Uterus (tissue), 4 donors: ENCODE results near the gene PPP1R2B. TPM values are rescaled to one million over a fixed set of nuclear protein-coding genes. Genes with fewer than 3 reads are reported as not detected.

Experiments used
- DNase-seq, 2 donors: peaks; one replicate each; pipeline ENCODE4 v3.0.0-alpha.2; 2019 to 2020
- H3K27ac ChIP-seq, 2 donors: fragments of 200-600 bp; sonication (generic); 1 replicate in 1 of 2; 2 replicates in 1 of 2; pipeline ENCODE4 v1.5.1; 2016 to 2018
- H3K27me3 ChIP-seq, 2 donors: fragments of 200-600 bp; sonication (generic); one replicate each; pipeline ENCODE4 v1.5.1; 2018 to 2019; ENCODE audit warnings: control low read depth in 1 of 2
- H3K36me3 ChIP-seq, 2 donors: fragments of 200-600 bp; sonication (generic); one replicate each; pipeline ENCODE4 v1.5.1; 2019; ENCODE audit warnings: control low read depth in 1 of 2
- H3K4me1 ChIP-seq, 2 donors: fragments of 200-600 bp; sonication (generic); one replicate each; pipeline ENCODE4 v1.5.1; 2018 to 2019; ENCODE audit warnings: control low read depth in 1 of 2
- H3K4me3 ChIP-seq, 2 donors: fragments of 200-600 bp; sonication (generic); 1 replicate in 1 of 2; 2 replicates in 1 of 2; pipeline ENCODE4 v1.5.1; 2018 to 2019; ENCODE audit warnings: mild to moderate bottlenecking in 1 of 2
- H3K9me3 ChIP-seq, 2 donors: fragments of 200-600 bp; sonication (generic); one replicate each; pipeline ENCODE4 v1.5.1; 2019; ENCODE audit warnings: control low read depth in 1 of 2
- CTCF ChIP-seq, 4 experiments: fragments of 200-600 bp in 2 of 4; fragments of 450-650 bp in 2 of 4; sonication (generic) in 2 of 4; IDR thresholded peaks; one replicate each; pipeline ENCODE4 v1.5.1; 2016 to 2019; ENCODE audit warnings: antibody characterized with exemption in 4 of 4, mild to moderate bottlenecking in 2 of 4, moderate library complexity in 1 of 4
- POLR2A ChIP-seq, 2 donors: fragments of 450-650 bp; IDR thresholded peaks; one replicate each; pipeline ENCODE4 v1.6.1; 2016; ENCODE audit warnings: antibody characterized with exemption in 2 of 2, mild to moderate bottlenecking in 1 of 2, moderate library complexity in 1 of 2
- intact Hi-C: fragments of 100-400 bp; cut with DNase I; formaldehyde crosslinking; loops from one replicate; pipeline ENCODE4 v1.15.1; 2023; ENCODE audit warnings: low total_unique reads
- total RNA-seq, 4 donors: library from RNA; depleted of rRNA in 3 of 4; stranded (reverse); fragments of >200 nt in 3 of 4; gene quantifications; one replicate each; pipeline versions ENCODE4 v1.1.0 to v1.2.4, GENCODE V29; 2014 to 2023
- donor health status: DM: yes; HTN: yes; CAD: no.

PPP1R2B gene
- total RNA-seq, 4 donors from 2014 or later = 0.46 TPM; not detected in 3

- no peak overlapping the region for H3K4me3 ChIP-seq
- no peak for TF ChIP-seq CTCF (IDR thresholded peaks at IDR 0.05)
- no peak for TF ChIP-seq POLR2A (IDR thresholded peaks at IDR 0.05)
- H3K4me1 ChIP-seq = no peaks in the 10 kb centered on the region
- H3K27ac ChIP-seq = no peak overlapping the region
- intact Hi-C loops = no loop called here
- no peaks in the 10 kb centered on the region for H3K36me3 ChIP-seq
- no peak for DNase-seq
- no peaks in the 10 kb centered on the region for H3K9me3 ChIP-seq
- H3K27me3 ChIP-seq = no peaks in the 10 kb centered on the region
Observed at GRCh38 chr5:156865427-156865826, 15.3 kb downstream of the PPP1R2B start.

GRCh38 chr5:156870498-156870839, 20.4 kb downstream of the PPP1R2B start:
- intact Hi-C loops = no loop called here
- no peak overlapping the region for H3K27ac ChIP-seq
- TF ChIP-seq POLR2A (IDR thresholded peaks at IDR 0.05) (no peak), CTCF (IDR thresholded peaks at IDR 0.05) (no peak)
- no peaks in the 10 kb centered on the region for H3K36me3 ChIP-seq
- H3K4me3 ChIP-seq = no peak overlapping the region
- H3K27me3 ChIP-seq = no peaks in the 10 kb centered on the region
- H3K9me3 ChIP-seq = no peaks in the 10 kb centered on the region
- no peaks in the 10 kb centered on the region for H3K4me1 ChIP-seq
- DNase-seq = no peak

- intact Hi-C loops = no loop called here
Observed at GRCh38 chr5:156871212-156871611, 21.1 kb downstream of the PPP1R2B start.

GRCh38 chr5:156879665-156880285, 29.7 kb downstream of the PPP1R2B start:
- H3K4me1 ChIP-seq = no peaks in the 10 kb centered on the region
- no peaks in the 10 kb centered on the region for H3K27me3 ChIP-seq
- intact Hi-C loops = no loop called here
- TF ChIP-seq CTCF (IDR thresholded peaks at IDR 0.05) (no peak), POLR2A (IDR thresholded peaks at IDR 0.05) (no peak)
- no peak overlapping the region for H3K27ac ChIP-seq
- DNase-seq = no peak
- H3K36me3 ChIP-seq = no peaks in the 10 kb centered on the region
- H3K9me3 ChIP-seq = no peaks in the 10 kb centered on the region
- H3K4me3 ChIP-seq = no peak overlapping the region

More at GRCh38 chr5:156871212-156871611, 21.1 kb downstream of the PPP1R2B start:
- H3K4me3 ChIP-seq = no peak overlapping the region
- no peak for TF ChIP-seq CTCF (IDR thresholded peaks at IDR 0.05)
- no peak for TF ChIP-seq POLR2A (IDR thresholded peaks at IDR 0.05)
- H3K27ac ChIP-seq = no peak overlapping the region
- no peaks in the 10 kb centered on the region for H3K27me3 ChIP-seq
- H3K4me1 ChIP-seq = no peaks in the 10 kb centered on the region
- DNase-seq = no peak
- no peaks in the 10 kb centered on the region for H3K36me3 ChIP-seq
- no peaks in the 10 kb centered on the region for H3K9me3 ChIP-seq

DNA sequence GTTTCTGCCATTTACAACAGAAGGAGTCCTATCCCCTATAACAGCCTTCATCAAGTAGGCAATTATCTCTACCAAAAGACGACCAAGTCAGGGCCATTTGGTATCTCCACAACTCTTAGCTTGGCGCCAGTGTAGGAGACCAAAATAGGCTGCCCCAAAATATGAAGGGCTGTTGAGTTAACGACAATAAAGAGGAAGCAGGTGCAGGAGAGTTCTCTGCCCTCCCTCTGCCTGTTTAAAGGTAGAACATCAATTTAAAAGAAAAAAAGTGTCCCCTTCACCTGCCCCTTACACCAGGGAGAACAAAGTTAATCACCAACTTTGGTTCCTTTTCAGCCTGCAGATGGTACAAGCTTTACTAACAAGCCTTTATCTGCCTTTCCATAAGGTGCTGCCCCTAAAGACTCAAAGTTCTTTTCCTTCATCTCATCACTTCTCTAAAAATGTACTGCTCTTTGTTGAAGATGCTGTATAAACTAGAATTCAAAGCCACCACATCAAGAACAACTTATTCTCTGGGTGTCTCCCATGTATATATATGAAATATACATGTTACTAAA, 33.3 kb downstream of the PPP1R2B start:
- intact Hi-C loops = no loop called here
- DNase-seq = no peak
- no peaks in the 10 kb centered on the region for H3K27me3 ChIP-seq
- TF ChIP-seq POLR2A (IDR thresholded peaks at IDR 0.05) = no peak
- TF ChIP-seq CTCF (IDR thresholded peaks at IDR 0.05) = no peak
- no peaks in the 10 kb centered on the region for H3K9me3 ChIP-seq
- H3K36me3 ChIP-seq = no peaks in the 10 kb centered on the region
- no peak overlapping the region for H3K4me3 ChIP-seq
- H3K27ac ChIP-seq = no peak overlapping the region
- H3K4me1 ChIP-seq = no peaks in the 10 kb centered on the region
